ENCODE results near the gene ALK.

The ALK gene

GRCh38 chr2:29295845-29296244 is 625.5 kb downstream of the ALK start:
- peak in 1 of 2 experiments; percentile 42 for DNase-seq

- DNase-seq: no peak
These were observed 627.5 kb downstream of the ALK start for GRCh38 chr2:29293830-29294438.

GRCh38 chr2:29290293-29291047 is 630.9 kb downstream of the ALK start:
- no peak for DNase-seq

- DNase-seq: no peak
These were observed 636.7 kb downstream of the ALK start for GRCh38 chr2:29284671-29285070.

GRCh38 chr2:29281916-29282247 is 639.5 kb downstream of the ALK start:
- DNase-seq: no peak

- DNase-seq: peak; percentile 72 to 73
These were observed 640.1 kb downstream of the ALK start for GRCh38 chr2:29281086-29281915.

GRCh38 chr2:29278966-29279365 is 642.4 kb downstream of the ALK start:
- no peak for DNase-seq

GRCh38 chr2:29276151-29276550 is 645.2 kb downstream of the ALK start:
- no peak for DNase-seq

- no peak for DNase-seq
These were observed 646.2 kb downstream of the ALK start for GRCh38 chr2:29275186-29275585.

- DNase-seq: no peak
These were observed 647.4 kb downstream of the ALK start for GRCh38 chr2:29273685-29274611.

GRCh38 chr2:29273004-29273684 is 648.2 kb downstream of the ALK start:
- DNase-seq: no peak

GRCh38 chr2:29272311-29272710 is 649.1 kb downstream of the ALK start:
- DNase-seq: no peak

- DNase-seq: no peak
These were observed 650.7 kb downstream of the ALK start for GRCh38 chr2:29270701-29271121.

- DNase-seq: no peak
These were observed 651.6 kb downstream of the ALK start for GRCh38 chr2:29269765-29270109.

GRCh38 chr2:29269095-29269764 is 652.2 kb downstream of the ALK start:
- no peak for DNase-seq

- DNase-seq: no peak
These were observed 653.7 kb downstream of the ALK start for GRCh38 chr2:29267720-29268119.

GRCh38 chr2:29263886-29264285 is 657.5 kb downstream of the ALK start:
- no peak for DNase-seq

- peak; percentile 26 to 36 for DNase-seq
These were observed 658.6 kb downstream of the ALK start for GRCh38 chr2:29262681-29263260.

GRCh38 chr2:29261003-29261402 is 660.4 kb downstream of the ALK start:
- no peak for DNase-seq

GRCh38 chr2:29260142-29260772 is 661.1 kb downstream of the ALK start:
- DNase-seq: no peak

- DNase-seq: no peak
These were observed 662.2 kb downstream of the ALK start for GRCh38 chr2:29259221-29259620.
